ENCODE measurements around the gene LFNG.

The LFNG gene

GRCh38 chr7:2488681-2489080 lies 30.9 kb upstream of the LFNG start:
- Histone ChIP-seq H3K4me1 (ENCODE audit: insufficient read depth, poor library complexity, severe bottlenecking) (no peaks in the 10 kb centered on the region), H3K27me3 (ENCODE audit: insufficient read depth, poor library complexity, severe bottlenecking) (no peaks in the 10 kb centered on the region), H3K4me3 (ENCODE audit: severe bottlenecking) (no peak overlapping the region), H3K9me3 (ENCODE audit: severe bottlenecking) (no peaks in the 10 kb centered on the region), H3K36me3 (ENCODE audit: low read depth) (no peaks in the 10 kb centered on the region), H3K27ac (ENCODE audit: poor library complexity, severe bottlenecking) (no peak overlapping the region)
- no peak for DNase-seq (ENCODE audit: low spot score)
- ATAC-seq (ENCODE audit: low read depth) = no peak
- TF ChIP-seq CTCF (IDR thresholded peaks at IDR 0.05; ENCODE audit: poor library complexity, severe bottlenecking) = no peak

GRCh38 chr7:2490181-2490651 lies 29.4 kb upstream of the LFNG start:
- no peak for DNase-seq (ENCODE audit: low spot score)
- H3K9me3 ChIP-seq (ENCODE audit: severe bottlenecking) = no peaks in the 10 kb centered on the region
- H3K27me3 ChIP-seq (ENCODE audit: insufficient read depth, poor library complexity, severe bottlenecking) = no peaks in the 10 kb centered on the region
- ATAC-seq (ENCODE audit: low read depth) = no peak
- H3K27ac ChIP-seq (ENCODE audit: poor library complexity, severe bottlenecking) = no peak overlapping the region
- H3K36me3 ChIP-seq (ENCODE audit: low read depth) = no peaks in the 10 kb centered on the region
- H3K4me3 ChIP-seq (ENCODE audit: severe bottlenecking) = no peak overlapping the region
- no peaks in the 10 kb centered on the region for H3K4me1 ChIP-seq (ENCODE audit: insufficient read depth, poor library complexity, severe bottlenecking)
- TF ChIP-seq CTCF (IDR thresholded peaks at IDR 0.05; ENCODE audit: poor library complexity, severe bottlenecking) = no peak

DNA sequence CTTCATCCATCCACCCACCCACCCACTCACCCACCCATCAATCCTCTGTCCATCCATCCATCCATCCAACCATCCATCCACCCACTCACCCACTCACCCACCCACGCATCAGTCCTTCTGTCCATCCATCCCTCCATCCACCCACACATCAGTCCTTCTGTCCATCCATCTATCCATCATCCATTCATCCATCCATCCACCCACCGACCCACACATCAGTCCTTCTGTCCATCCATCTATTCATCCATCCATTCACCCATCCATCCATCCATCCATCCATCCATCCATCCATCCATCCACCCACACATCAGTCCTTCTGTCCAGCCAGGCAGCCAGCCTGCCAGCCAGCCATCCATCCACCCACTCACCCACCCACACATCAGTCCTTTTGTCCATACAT lies 27.5 kb upstream of the LFNG start:
- Histone ChIP-seq H3K4me3 (ENCODE audit: severe bottlenecking) (no peak overlapping the region), H3K27ac (ENCODE audit: poor library complexity, severe bottlenecking) (no peak overlapping the region), H3K9me3 (ENCODE audit: severe bottlenecking) (no peaks in the 10 kb centered on the region), H3K4me1 (ENCODE audit: insufficient read depth, poor library complexity, severe bottlenecking) (no peaks in the 10 kb centered on the region), H3K36me3 (ENCODE audit: low read depth) (no peaks in the 10 kb centered on the region), H3K27me3 (ENCODE audit: insufficient read depth, poor library complexity, severe bottlenecking) (no peaks in the 10 kb centered on the region)
- ATAC-seq (ENCODE audit: low read depth) = no peak
- no peak for DNase-seq (ENCODE audit: low spot score)
- TF ChIP-seq CTCF (IDR thresholded peaks at IDR 0.05; ENCODE audit: poor library complexity, severe bottlenecking) = no peak

DNA sequence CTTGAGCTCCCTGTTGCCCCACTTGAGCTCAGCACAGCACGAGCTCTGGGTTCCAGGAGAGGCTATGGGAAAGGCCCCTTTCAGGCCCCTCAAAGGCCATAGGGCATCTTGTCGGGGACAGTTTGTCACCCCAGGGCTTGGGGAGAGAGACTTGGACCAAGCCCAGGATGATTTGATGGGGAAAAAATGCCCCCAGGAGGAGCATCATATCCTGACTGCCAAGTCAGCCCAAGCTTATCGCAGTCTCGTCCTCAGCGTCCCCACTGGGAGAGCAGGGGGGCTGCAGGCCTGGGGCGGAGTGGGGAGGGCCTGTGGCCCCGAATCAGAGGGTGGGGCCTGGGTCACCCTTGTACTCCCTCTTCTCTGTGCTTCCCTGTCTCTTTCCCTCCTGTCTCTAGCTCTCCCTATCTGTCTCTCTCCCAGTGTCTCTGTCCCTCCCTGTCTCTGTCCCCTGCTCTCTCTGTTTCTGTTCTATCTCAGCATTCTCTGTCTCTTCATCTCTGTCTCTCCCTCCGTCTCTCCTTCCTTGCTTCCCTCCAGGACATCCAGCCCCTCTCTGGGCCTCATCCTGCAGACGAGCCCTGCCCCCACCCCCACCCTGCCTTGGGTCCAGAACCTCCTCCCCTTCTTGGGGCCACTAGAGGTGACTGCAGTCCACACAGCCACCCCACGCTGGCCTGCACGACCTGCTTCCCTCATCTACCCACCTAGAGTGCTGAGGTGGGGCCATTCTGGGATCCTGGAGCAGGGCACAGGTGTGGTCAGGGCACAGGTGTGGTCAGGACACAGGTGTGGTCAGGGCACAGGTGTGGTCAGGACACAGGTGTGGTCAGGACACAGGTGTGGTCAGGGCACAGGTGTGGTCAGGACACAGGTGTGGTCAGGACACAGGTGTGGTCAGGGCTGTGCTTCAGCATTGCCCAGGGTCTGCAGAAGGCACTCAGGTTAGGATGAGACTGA lies 26.1 kb upstream of the LFNG start:
- no peak for ATAC-seq (ENCODE audit: low read depth)
- Histone ChIP-seq H3K27me3 (ENCODE audit: insufficient read depth, poor library complexity, severe bottlenecking) (no peaks in the 10 kb centered on the region), H3K4me3 (ENCODE audit: severe bottlenecking) (no peak overlapping the region), H3K4me1 (ENCODE audit: insufficient read depth, poor library complexity, severe bottlenecking) (no peaks in the 10 kb centered on the region), H3K36me3 (ENCODE audit: low read depth) (no peaks in the 10 kb centered on the region), H3K27ac (ENCODE audit: poor library complexity, severe bottlenecking) (no peak overlapping the region), H3K9me3 (ENCODE audit: severe bottlenecking) (no peaks in the 10 kb centered on the region)
- no peak for TF ChIP-seq CTCF (IDR thresholded peaks at IDR 0.05; ENCODE audit: poor library complexity, severe bottlenecking)
- DNase-seq (ENCODE audit: low spot score) = no peak

Measured in RWPE2 (cell line).